NCI-H2171 treated with DMSO at 0.1 percent for 48 hours (cell line): ENCODE results near the gene LMO7.

Experiments used
- DNase-seq: peaks from one replicate; lab custom pipeline; 2025; lab: John Stamatoyannopoulos, UW

The LMO7 gene

DNA sequence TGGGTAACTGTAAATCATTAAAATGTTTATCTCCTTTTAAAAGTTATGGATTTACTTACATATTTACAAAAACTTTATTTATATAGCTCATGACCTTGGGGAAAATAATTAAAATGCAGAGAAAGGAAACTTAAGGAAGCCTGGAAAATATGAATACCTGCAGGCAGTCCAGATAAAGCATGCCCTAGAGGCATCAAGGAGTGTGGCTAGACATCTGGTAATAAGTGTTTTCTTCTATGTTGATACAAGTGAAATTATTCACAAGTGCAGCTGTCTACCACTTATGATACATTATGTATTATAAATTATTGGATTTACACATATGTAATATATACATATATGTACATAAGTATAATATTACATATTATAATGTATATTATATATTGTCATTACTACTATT, 207.9 kb downstream of the LMO7 start:
- DNase-seq: no peak

DNA sequence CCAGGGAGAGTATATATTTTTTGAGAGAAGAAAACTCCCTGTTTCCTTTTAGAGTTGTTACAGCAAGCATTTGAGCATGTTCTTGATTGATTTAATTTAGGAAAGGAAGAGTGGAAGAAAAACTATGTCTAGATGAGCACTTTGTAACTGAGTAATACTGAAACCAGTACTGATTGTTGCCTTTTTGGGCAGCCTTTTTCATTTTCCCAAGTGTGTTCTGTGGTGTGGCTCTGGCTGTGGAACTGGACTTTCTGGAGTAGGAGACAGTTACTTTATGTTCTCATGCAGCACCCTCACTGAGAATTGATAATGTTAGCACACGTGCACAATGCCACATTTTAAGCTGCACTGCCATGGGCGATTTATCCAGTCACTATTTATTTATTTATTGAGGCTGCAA, 211.5 kb downstream of the LMO7 start:
- no peak for DNase-seq

- DNase-seq: no peak
Measured at GRCh38 chr13:75850916-75851315, 214.8 kb downstream of the LMO7 start.

DNA sequence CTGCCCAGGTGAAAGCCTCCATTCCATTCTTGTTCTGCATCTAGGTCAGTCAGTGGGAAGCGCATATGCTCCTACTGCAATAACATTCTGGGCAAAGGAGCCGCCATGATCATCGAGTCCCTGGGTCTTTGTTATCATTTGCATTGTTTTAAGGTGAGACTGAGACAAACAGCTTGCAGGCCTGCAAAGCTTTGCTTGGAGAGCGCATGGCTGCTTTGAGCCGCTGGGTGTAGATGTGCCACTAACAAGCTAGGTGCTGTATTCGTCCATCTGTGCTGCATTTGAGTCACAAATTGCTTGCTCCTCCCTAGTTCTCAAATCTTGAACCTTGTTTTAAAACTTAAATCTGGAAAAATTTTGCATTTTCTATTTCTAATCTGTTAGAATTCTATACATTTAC, 219.1 kb downstream of the LMO7 start:
- no peak for DNase-seq

GRCh38 chr13:75855847-75856246, 219.7 kb downstream of the LMO7 start:
- no peak for DNase-seq

DNA sequence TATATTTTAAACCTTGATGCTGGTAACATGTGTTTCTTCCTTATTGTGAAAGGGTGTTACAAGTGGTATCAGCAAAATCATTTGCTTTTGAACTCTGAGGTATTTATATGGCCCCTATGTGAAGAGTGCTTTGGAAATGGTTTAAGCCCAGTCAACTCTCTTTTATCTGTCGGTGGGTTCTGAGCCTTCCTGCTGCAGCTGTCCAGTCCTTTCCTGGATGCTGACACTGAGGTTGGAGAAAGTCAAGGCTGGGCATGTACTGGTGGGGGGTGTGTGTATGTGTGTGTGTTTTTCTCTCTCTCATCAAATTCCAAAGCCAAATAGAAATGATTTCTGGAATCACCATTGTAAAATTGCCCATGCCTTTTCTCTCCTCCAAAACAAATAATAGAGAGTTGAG, 221.2 kb downstream of the LMO7 start:
- DNase-seq: no peak

DNA sequence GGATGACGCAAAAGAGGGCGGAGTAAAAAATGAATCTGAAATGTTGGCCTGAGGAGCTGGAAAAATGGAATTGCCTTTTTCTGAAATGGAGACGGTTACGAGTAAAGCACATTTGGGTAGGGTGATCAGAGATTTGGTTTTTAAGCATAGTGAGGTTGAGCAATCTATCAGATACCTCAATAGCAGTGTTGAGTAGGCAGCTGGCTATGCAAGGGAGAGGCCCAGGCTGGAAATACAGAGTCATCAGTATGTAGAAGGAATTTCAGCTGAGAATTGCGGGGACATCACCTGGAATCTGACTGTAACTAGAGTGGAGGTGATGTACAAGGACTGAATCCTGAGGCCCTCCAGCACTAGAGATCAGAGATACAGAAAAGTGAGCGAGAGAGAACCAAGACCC, 224.8 kb downstream of the LMO7 start:
- no peak for DNase-seq

GRCh38 chr13:75861786-75862185, 225.7 kb downstream of the LMO7 start:
- DNase-seq: no peak

DNA sequence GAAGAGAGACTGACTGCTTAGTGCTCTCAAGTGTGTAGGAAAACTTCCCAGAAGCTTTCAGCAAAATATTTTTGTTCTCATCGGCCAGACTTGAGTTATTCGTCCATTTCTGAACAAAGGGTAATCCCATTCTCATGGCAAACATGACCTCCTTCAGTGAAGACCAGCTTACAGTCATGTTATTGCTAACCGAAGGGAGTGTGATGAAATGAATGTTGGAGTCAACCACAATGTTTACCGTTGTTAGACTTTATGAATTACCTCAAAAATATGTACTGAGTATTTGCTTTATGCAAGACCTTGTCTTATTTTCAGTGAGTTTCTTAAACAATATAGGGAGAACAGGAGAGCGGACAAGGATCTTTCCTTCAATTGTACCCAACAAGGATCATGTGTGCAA, 228.6 kb downstream of the LMO7 start:
- DNase-seq: no peak

DNA sequence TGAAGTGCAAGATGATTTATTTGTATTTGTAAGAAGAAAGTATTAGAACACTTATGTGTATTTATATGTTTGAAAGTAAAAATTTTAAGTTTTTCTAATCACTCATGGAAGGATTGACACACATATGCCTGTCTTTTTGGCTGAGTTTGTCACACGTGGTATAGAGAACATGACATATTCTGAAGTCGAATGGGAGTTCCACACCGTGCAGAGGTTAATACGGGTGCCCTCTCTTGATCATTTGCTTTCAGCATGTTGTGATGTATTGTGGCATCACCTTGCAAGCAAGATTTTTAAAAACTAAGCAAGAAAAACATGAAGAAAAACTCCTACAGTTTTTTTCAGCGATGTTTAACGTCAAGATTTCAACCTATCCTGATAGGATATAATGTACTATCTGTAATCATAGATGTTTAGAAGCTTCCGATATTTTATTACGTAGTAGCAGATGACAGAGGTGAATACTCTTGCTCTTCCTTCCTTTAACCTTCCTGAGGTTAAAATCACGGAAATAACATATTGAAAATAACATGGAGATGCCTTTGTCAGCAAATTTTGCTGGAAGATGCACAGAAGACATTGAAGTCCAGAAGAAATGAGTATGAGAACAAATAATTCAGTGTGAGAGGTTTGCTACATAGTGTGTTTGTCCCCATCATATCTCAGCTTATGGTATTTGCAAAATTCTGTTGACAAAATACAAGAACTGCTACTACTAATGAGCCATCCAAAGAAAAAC, 231.4 kb downstream of the LMO7 start:
- DNase-seq: no peak

GRCh38 chr13:75869981-75870380, 233.9 kb downstream of the LMO7 start:
- DNase-seq: no peak

- peak; percentile 27 for DNase-seq
Measured at GRCh38 chr13:75870397-75870903, 234.3 kb downstream of the LMO7 start.

DNA sequence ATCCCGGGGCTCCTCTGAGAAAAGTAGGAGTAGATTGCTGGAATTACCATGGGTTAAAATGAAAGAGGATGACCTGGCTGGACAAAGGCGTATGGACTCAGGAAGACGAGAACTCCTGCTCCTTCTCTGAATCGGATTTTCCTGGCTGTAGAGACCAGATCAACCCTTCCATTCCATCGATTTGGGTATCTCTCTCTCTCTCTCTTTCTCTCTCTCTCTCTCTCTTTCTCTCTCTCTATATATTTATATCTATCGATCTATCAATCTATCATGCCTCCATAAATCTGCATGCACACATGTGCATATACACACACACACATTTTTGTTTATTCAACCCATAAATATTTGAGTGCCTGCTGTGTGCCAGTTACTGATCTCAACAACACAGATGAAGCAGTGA, 234.9 kb downstream of the LMO7 start:
- no peak for DNase-seq

- DNase-seq: no peak
Measured at GRCh38 chr13:75872980-75873379, 236.8 kb downstream of the LMO7 start.

GRCh38 chr13:75873494-75873893, 237.4 kb downstream of the LMO7 start:
- no peak for DNase-seq

GRCh38 chr13:75875450-75875849, 239.3 kb downstream of the LMO7 start:
- no peak for DNase-seq

DNA sequence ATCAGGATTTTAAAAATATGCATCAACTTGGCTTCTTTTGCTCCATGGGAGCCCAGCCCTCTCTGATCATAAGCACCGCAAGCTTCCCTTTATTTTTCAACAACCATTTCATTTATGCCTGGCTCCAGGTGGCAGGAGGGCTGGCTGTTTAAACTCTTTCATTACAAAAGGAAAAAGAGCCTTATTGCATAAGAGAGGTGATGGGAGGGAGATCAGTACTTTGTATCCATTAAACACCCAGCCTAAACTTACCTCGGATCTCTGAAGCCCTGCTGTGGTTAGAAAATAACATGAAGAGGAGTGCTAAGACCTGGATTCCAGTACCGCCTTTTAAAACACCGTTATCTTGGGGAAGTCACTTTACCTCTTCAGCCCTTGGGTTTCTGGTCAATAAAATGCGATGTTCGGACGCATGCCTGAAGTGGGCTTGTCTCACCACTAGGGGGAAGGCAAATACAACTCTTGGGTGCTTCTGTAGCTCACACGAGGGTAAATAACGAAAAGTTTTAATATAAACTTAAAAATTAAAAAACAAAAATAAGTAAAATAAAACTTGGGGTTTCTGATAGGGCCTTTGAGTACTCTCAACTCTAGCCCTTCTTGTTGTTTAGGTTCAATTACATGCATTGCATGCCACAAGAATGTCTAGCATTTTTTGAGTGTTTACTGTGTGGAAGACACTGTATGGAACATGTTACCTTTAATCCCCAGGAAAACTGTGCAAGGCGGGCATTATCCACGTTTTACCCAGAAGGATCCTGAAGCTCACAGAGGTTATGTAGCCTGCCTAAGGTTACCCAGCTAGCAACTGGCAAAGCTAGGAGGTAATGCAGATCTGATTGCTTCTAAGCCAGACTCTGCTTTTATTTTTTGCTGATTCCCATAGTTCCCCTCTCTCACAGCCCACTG, 240.3 kb downstream of the LMO7 start:
- DNase-seq: peak; percentile 75

DNA sequence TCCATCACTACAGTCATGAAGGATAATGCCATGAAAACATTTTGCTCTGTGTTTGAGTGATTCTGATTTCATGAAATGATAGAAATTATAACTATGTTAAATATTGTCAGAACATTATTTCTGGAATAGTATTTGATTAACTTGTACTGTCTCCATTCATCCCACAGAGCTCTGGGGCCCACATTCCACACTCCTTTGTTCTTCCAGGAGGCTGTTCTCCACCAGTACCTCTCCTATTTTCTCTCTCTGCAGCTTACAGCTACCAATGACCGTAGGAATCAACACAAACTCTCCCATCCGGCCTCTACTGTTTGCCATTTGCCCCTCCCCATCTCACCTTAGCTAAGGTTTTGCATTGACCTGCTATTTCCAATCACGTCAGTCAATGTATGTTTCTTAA, 240.9 kb downstream of the LMO7 start:
- DNase-seq: no peak

DNA sequence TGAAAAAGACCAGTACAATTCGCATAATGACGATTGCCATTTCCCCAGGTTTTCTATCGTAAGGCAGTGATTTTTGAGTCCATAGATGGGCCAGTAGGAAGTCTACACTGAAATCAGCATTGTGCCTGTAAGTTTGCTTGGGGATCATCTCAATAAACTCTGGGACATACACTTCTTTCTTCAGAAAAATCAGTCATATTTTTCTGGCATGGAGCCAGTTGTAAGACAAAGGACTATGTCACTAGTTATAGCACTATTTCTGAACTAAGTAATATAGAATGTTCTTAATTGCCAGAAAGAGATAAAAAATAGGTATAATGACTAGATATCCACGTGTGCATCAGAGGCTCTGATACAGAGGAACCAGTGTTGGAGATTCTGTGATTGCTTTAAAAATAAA, 243.5 kb downstream of the LMO7 start:
- no peak for DNase-seq

- DNase-seq: no peak
Measured at GRCh38 chr13:75881109-75881775, 245.1 kb downstream of the LMO7 start.

- DNase-seq: no peak
Measured at GRCh38 chr13:75882261-75882660, 246.1 kb downstream of the LMO7 start.

GRCh38 chr13:75889427-75889826, 253.3 kb downstream of the LMO7 start:
- DNase-seq: no peak

DNA sequence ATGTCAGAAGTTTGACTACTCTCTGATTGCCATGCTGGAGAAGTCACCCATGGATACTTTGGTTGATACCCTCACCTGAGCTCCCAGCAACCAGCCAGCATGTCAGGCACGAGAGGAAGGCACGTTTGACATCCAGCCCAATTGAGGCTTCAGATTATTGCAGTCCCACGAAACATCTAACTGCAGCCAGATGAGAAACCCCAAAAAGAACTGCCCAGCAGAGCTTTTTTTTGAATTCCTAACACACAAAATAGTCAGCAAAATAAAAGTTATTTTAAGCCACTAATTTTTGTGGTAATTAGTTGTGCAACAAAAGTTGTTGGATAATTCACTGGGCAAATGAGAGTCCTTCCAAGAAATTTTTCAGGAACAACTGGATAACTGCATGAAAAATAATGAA, 259.0 kb downstream of the LMO7 start:
- DNase-seq: no peak
